Immature natural killer cell (primary cell): ENCODE results near the gene MELTF. TPM values are rescaled to one million over a fixed set of nuclear protein-coding genes. Genes with fewer than 3 reads are reported as not detected.

Source experiments
- DNase-seq, 3 donors: peaks; one replicate each; pipeline ENCODE4 v3.0.0; 2022; ENCODE audit warnings: mixed read lengths in 1 of 3
- H3K27ac Mint-ChIP-seq, 6 donors: one replicate each; pipeline ENCODE4 v1.8.0; 2020; ENCODE audit warnings: mixed read lengths in 6 of 6, mild to moderate bottlenecking in 5 of 6, inconsistent platforms in 4 of 6, moderate library complexity in 3 of 6
- H3K27me3 Mint-ChIP-seq, 3 donors: one replicate each; pipeline ENCODE4 v1.8.0; 2020 to 2021; ENCODE audit warnings: low read depth in 3 of 3, mild to moderate bottlenecking in 3 of 3, mixed read lengths in 3 of 3, moderate library complexity in 3 of 3, inconsistent platforms in 1 of 3
- H3K36me3 Mint-ChIP-seq, 3 donors: one replicate each; pipeline ENCODE4 v1.8.0; 2020; ENCODE audit warnings: mixed read lengths in 3 of 3, inconsistent platforms in 2 of 3, mild to moderate bottlenecking in 2 of 3
- H3K4me1 Mint-ChIP-seq, 2 donors: one replicate each; pipeline ENCODE4 v1.8.0; 2020; ENCODE audit warnings: inconsistent platforms in 2 of 2, mild to moderate bottlenecking in 2 of 2, mixed read lengths in 2 of 2, moderate library complexity in 1 of 2
- H3K4me3 Mint-ChIP-seq, 5 donors: one replicate each; pipeline ENCODE4 v1.8.0; 2020; ENCODE audit warnings: mild to moderate bottlenecking in 5 of 5, mixed read lengths in 5 of 5, inconsistent platforms in 3 of 5, moderate library complexity in 3 of 5
- H3K9me3 Mint-ChIP-seq, 6 donors: one replicate each; pipeline ENCODE4 v1.8.0; 2020; ENCODE audit warnings: mild to moderate bottlenecking in 6 of 6, mixed read lengths in 6 of 6, inconsistent platforms in 4 of 6, moderate library complexity in 3 of 6
- polyA plus RNA-seq, 3 donors: library from polyadenylated mRNA; unstranded; fragments of 300-500 nt; fragmentation: Illumina TruSeq; gene quantifications; one replicate each; pipeline ENCODE4 v1.2.3, GENCODE V29; 2021

MELTF gene
- polyA plus RNA-seq, 3 donors from 2014 or later = 1.1 to 1.3 TPM; not detected in 1

DNA sequence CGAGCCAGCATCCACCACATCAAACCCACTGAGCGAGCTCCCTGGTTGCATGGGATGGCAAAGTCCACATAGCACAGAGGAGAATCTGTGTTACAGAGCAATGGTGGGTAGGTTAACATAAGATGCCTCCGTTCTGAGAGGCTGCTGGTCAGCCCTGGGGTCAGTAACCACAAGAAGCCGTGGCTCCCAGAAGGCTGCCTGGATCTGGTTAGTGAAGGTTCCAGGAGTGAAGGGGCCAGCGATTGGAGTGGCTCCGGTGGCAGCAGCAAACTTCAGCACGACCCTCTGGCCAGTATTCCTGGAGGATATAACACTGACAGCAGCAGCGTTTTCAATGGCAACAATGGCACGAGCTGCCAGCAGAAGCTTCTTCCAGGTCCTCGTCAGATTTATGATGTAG lies 42.6 kb downstream of the MELTF start:
- no peaks in the 10 kb centered on the region for H3K4me1 Mint-ChIP-seq
- no peak for DNase-seq
- no peak overlapping the region for H3K4me3 Mint-ChIP-seq
- no peak overlapping the region for H3K27ac Mint-ChIP-seq
- peaks cover 2 to 6% (median 3%) of the 10 kb centered on the region in 3 donors for H3K27me3 Mint-ChIP-seq
- peaks cover 0 to 8% (median 6%) of the 10 kb centered on the region in 6 donors for H3K9me3 Mint-ChIP-seq
- H3K36me3 Mint-ChIP-seq = peaks cover 0 to 5% (median 5%) of the 10 kb centered on the region in 3 donors

DNA sequence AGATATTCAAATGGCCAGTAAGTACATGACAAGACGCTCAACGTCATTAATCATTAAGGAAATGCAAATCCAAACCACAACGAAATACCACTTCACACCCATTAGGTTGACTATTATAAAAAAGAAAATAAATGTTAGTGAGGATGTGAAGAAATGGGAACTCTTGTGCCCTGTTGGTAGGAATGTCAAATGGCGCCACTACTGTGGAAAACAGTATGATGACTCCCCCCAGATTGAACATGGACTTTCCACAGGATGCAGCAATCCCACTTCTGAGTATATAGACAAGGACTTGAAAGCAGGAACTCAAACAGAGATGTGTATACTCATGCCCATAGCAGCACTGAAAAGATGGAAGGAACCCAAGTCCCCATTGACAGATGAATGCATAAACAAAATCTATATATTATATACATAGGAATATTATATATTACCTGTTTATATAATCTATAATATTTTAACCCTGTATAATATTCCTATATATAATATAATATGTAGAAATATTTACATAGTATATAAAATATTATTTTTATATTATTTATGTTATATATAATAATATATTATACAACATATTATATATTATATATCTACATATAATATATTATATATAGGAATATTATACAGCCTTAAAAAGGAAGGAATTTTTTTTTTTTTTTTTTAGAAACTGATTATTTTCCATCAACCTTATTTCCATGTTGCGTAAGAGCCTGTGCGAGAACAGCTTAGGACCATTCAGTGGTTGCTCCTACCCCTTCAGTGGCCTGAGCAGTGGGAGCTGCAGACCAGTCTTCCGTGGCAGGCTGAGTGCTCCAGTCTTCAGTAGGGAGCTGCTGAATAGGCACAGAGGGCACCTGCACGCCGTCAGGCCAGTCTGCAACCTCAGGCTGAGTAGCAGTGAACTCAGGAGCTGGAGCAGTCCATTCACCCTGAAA lies 43.4 kb downstream of the MELTF start:
- Mint-ChIP-seq H3K4me1 (no peaks in the 10 kb centered on the region), H3K27me3 (peaks cover 2 to 7% (median 3%) of the 10 kb centered on the region in 3 donors), H3K36me3 (peaks cover 0 to 9% (median 5%) of the 10 kb centered on the region in 3 donors), H3K9me3 (peaks cover 0 to 8% (median 6%) of the 10 kb centered on the region in 6 donors), H3K4me3 (no peak overlapping the region), H3K27ac (no peak overlapping the region)
- DNase-seq = no peak

DNA sequence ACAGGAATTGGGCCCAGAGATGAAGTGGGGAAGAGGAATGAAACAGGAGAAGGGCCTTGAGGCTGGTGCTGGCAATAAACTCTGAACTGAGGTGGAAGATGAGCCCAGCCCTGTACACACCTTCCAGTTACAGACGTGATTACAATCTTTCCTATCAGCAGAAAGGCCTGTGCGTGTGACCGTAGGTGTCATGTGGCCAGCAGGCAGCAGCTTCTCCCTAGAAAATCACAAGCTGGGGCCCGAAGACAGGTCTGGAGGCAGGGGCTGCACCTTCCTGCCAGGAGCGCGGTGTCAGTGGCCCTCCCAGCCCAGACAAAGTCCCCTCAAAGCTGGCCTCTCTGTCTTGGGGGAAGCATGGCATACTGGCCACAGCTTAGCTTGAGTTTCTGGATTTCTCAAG lies 44.3 kb downstream of the MELTF start:
- peaks cover 0 to 9% (median 5%) of the 10 kb centered on the region in 3 donors for H3K36me3 Mint-ChIP-seq
- peaks cover 0 to 8% (median 6%) of the 10 kb centered on the region in 6 donors for H3K9me3 Mint-ChIP-seq
- peaks cover 2 to 7% (median 3%) of the 10 kb centered on the region in 3 donors for H3K27me3 Mint-ChIP-seq
- no peak for DNase-seq
- no peak overlapping the region for H3K4me3 Mint-ChIP-seq
- H3K4me1 Mint-ChIP-seq = no peaks in the 10 kb centered on the region
- no peak overlapping the region for H3K27ac Mint-ChIP-seq

DNA sequence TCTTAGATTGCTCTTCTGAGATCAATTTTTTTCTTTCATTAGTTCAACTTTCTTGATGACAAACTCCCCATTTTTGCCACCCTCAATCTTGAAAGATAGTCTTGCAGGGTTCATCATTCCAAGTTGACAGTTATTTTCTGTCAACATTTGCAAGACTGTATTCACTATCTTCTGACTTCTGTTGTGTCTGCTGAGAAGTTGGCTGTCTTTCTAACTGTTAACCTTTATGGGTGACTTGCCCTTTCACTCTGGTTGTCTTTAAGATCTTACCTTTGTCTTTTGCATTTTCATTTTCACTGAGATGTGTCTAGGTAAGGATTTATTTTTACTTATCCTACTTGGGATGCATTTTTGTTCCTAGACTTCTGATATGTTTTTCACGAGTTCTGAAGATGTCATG lies 46.4 kb downstream of the MELTF start:
- Mint-ChIP-seq H3K9me3 (peaks cover 0 to 8% (median 6%) of the 10 kb centered on the region in 6 donors), H3K4me3 (no peak overlapping the region), H3K36me3 (peaks cover 0 to 9% (median 5%) of the 10 kb centered on the region in 3 donors), H3K4me1 (peaks cover 5 to 6% of the 10 kb centered on the region in 2 donors), H3K27ac (no peak overlapping the region), H3K27me3 (peaks cover 2 to 7% (median 3%) of the 10 kb centered on the region in 3 donors)
- DNase-seq = no peak

DNA sequence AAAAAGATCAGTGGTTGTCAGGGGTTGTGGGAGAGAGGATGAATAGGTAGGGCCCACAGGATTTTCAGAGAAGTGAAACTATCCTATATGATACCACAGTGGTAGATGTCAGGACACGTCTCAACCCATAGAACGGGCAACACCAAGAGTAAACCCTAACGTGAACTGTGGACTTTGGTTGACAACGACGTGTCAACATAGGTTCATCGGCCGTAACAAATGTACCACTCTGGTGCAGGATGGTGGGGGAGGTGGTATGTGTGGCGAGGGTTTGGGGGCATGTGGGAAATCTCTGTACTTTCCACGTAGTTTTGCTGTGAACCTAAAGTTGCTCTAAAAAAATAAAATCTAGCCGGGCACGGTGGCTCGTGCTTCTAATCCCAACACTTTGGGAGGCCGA lies 48.0 kb downstream of the MELTF start:
- Mint-ChIP-seq H3K4me3 (no peak overlapping the region), H3K27ac (no peak overlapping the region), H3K27me3 (peaks cover 2 to 7% (median 3%) of the 10 kb centered on the region in 3 donors), H3K9me3 (peaks cover 0 to 8% (median 6%) of the 10 kb centered on the region in 6 donors), H3K4me1 (peaks cover 5 to 6% of the 10 kb centered on the region in 2 donors), H3K36me3 (peaks cover 0 to 9% (median 5%) of the 10 kb centered on the region in 3 donors)
- no peak for DNase-seq

DNA sequence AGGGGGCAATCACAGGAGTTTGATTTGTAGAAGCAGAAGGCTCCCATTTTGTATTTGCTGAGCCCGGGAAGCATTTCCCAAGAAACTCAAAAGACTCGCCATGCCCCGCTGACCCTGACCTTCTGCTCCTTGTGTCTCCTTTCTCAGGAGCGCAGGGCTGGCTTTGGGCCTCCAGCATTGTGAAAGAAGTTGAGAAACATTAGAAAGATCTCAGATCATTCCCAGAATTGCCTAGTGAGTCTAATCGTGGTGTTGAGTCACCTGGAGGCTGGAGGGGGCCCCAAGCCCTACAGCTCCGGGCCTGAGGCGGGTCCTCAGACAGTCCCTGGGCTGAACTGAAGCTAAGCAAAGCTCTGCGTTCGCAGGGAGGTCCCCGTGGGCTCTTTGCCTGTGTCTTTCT lies 50.1 kb downstream of the MELTF start:
- no peak overlapping the region for H3K27ac Mint-ChIP-seq
- H3K36me3 Mint-ChIP-seq = peaks cover 0 to 9% (median 5%) of the 10 kb centered on the region in 3 donors
- DNase-seq = no peak

DNA sequence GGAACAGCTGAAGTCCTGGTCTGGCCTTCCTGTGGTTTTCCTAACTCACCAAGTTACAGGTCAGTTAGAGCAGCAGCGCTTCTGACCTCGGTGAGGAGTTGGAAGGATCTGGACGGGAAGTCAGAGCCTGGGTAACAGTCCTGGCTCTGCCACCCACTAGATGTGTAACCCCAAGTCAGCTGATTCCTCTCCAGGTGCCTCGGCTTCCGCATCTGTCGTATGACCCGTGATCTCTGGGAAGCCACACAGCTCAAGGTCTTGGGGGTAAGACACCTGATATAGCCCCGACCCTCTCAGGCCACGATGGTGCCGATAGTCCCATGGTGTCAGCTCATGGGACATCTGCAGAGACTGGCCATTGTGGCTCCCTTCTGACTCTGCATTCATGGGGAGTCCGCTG lies 52.7 kb downstream of the MELTF start:
- Mint-ChIP-seq H3K4me1 (peaks cover 5 to 6% of the 10 kb centered on the region in 2 donors), H3K36me3 (peaks cover 0 to 4% (median 0%) of the 10 kb centered on the region in 3 donors), H3K9me3 (no peaks in the 10 kb centered on the region), H3K27me3 (peaks cover 0 to 4% (median 4%) of the 10 kb centered on the region in 3 donors), H3K4me3 (no peak overlapping the region), H3K27ac (no peak overlapping the region)
- DNase-seq = no peak

More for the DNA sequence above, 50.1 kb downstream of the MELTF start:
- Mint-ChIP-seq H3K9me3 (peaks cover 0 to 8% (median 6%) of the 10 kb centered on the region in 6 donors), H3K4me1 (peaks cover 5 to 6% of the 10 kb centered on the region in 2 donors), H3K27me3 (peaks cover 0 to 5% (median 5%) of the 10 kb centered on the region in 3 donors), H3K4me3 (no peak overlapping the region)

DNA sequence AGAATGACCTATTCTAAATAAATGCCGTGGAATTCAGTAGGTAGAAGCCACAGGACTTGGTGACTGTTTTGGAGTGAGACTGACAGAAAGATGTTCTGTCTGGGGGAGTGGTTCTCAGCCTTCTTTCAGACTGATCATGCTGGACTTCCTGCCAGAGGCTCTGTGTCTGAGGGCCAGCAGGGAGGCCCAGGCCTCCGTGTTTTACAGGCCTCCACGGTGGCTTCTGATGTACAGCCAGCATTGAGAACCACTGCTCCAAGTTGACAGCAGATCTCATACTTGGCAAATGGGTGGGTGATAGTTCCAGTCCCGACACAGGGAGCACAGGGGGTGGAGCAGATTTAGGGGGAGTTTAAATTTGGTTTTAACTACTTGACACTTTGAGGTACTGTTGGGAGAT lies 54.3 kb downstream of the MELTF start:
- Mint-ChIP-seq H3K9me3 (no peaks in the 10 kb centered on the region), H3K27me3 (peaks cover 1 to 8% (median 4%) of the 10 kb centered on the region in 3 donors), H3K36me3 (no peaks in the 10 kb centered on the region), H3K4me3 (no peak overlapping the region), H3K27ac (no peak overlapping the region), H3K4me1 (peaks cover 6 to 10% of the 10 kb centered on the region in 2 donors)
- DNase-seq = no peak

DNA sequence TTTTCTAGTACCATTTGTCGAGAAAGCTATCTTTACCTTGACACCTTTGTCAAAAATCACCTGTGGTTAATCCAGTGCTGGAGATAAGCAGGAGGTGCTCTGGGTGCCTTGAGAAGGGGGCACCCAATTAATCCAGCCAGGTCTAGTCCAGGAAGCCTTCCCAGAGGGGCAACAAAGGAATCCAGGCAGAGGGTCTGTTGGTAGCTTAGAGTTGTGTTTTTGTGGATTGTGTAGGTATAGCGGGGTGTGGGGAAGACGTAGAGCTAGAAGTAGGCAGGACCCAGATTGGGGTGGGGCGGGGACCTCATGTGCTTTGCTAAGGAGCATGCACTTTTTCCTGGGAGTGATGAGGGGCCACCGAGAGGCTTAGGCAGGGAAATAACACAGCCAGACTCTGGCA lies 55.0 kb downstream of the MELTF start:
- no peak overlapping the region for H3K4me3 Mint-ChIP-seq
- H3K9me3 Mint-ChIP-seq = no peaks in the 10 kb centered on the region
- H3K4me1 Mint-ChIP-seq = peaks cover 6 to 12% of the 10 kb centered on the region in 2 donors
- no peaks in the 10 kb centered on the region for H3K36me3 Mint-ChIP-seq
- no peak for DNase-seq
- no peak overlapping the region for H3K27ac Mint-ChIP-seq
- H3K27me3 Mint-ChIP-seq = peaks cover 2 to 9% (median 4%) of the 10 kb centered on the region in 3 donors

DNA sequence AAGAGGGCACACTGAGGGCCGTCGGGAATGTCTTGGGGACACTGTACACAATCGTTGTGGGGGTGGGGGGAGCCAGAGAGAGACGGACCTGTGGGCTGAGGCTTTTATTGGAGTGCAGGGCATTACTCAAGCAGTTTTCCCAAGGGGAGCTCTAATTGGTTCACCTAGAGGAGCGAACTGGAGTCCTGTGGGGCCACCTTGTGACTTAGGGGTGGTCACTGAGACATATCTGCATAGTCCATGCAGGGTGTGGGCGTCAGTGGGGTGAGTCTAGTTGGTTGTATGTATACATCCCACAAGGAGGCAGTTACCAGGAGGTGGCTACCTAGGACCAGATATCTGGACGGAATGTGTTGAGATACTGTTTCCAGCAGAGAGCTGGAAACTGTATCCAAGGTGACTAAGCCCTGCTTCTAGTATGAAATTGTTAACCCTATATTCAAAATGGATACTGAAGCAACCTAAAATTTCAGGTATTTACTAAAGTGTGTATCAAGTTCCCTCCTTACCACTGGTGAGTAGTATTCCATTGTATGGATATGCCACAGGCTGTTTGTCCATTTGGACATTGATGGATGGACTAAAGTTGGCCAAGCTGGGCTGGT lies 58.4 kb downstream of the MELTF start:
- Mint-ChIP-seq H3K36me3 (no peaks in the 10 kb centered on the region), H3K27me3 (peaks cover 2 to 7% (median 4%) of the 10 kb centered on the region in 3 donors), H3K9me3 (no peaks in the 10 kb centered on the region), H3K27ac (no peak overlapping the region), H3K4me3 (peak overlapping the region in 3 of 5 donors; percentile 78 to 84 (median 82)), H3K4me1 (peaks cover 10 to 17% of the 10 kb centered on the region in 2 donors)
- DNase-seq = no peak

DNA sequence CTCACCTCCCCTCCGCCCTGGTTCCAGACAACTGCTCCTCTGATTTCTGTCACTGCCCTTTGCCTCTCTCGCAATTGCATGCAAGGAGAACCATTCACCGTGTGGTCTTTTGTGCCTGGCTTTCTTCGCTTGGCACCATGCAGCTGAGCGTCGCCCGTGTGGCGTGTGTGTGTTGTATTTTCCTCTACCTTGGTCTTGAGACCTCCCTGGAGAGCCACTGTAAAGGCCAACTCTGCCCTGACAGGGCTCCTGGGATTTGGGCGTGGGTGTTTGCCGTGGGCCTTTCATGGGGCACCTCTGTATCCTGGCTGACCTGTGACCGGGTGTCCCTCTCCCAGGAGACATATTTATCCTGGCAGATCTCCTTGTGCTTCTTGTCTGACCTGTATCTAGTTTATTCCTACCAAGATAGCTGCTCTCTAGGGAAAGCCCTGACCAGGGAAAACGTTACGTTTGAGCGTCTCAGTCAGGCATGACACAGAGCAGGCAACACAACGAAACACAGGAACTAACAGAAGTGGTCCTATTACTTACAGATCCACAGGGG lies 59.0 kb downstream of the MELTF start:
- no peaks in the 10 kb centered on the region for H3K9me3 Mint-ChIP-seq
- H3K36me3 Mint-ChIP-seq = no peaks in the 10 kb centered on the region
- peaks cover 10 to 17% of the 10 kb centered on the region in 2 donors for H3K4me1 Mint-ChIP-seq
- peak overlapping the region; percentile 72 to 84 (median 78) for H3K4me3 Mint-ChIP-seq
- peaks cover 2 to 7% (median 4%) of the 10 kb centered on the region in 3 donors for H3K27me3 Mint-ChIP-seq
- peak overlapping the region in 2 of 6 donors; percentile 75 to 78 for H3K27ac Mint-ChIP-seq
- no peak for DNase-seq

DNA sequence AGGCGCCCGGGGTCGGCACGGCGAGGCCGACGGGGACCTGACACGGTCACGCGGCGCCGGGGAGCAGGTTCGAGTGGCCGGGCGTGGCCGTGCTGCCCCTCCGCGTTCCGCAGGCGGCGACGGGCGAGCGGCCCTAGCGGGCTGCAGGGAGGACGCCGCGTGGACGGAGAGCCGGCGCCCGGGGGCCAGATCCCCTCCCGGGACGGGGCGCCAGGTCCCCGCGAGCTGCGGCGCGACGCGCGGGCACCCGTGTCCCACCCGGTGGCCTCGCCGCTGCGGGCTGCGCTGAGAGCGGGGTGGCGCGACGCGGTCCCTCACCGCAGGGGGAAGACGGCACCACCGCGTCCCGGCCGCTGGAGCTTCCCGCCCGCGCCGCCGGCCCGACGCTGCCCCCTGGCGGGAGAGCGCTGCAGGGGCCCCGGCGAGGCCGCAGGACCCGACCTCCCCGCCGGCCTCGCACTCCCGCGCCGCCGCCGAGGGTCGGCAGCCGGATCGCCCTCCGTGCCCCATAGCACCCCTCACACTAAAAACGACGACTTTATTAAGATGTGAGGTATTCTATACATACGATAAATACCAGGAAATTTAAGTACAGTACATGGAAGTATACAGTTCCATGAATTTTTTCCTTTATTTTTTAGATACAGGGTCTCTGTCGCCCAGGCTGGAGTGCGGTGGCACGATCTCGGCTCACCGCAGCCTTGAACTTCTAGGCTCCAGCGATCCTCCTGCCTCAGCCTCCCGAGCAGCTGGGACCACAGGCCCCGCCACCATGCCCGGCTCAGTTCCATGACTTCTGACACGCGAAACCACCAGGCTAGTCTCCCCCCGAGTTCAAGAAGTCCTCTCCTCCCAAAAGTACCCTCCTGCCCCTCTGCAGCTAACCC lies 59.7 kb downstream of the MELTF start:
- Mint-ChIP-seq H3K4me1 (peaks cover 10 to 17% of the 10 kb centered on the region in 2 donors), H3K9me3 (no peaks in the 10 kb centered on the region), H3K36me3 (no peaks in the 10 kb centered on the region), H3K27me3 (peaks cover 0 to 7% (median 2%) of the 10 kb centered on the region in 3 donors), H3K27ac (peak overlapping the region in 2 of 6 donors; percentile 75 to 78), H3K4me3 (peak overlapping the region; percentile 72 to 84 (median 78))
- peak; percentile 68 to 72 (median 71) for DNase-seq
